HG02678 (cell line): ENCODE measurements around the gene PLCB1.
"Not testable (repeated sequence)": the region's sequence is repeated elsewhere in the genome, so short reads cannot be mapped to it uniquely, and the experiment has no call there.

Experiments used
- ATAC-seq: cut with Tn5 transposase; IDR thresholded peaks from one replicate; pipeline ENCODE4 v1.9.1; 2021; ENCODE audit warnings: mild to moderate bottlenecking, moderate library complexity; ENCODE audit not compliant: unreplicated experiment

Gene PLCB1

GRCh38 chr20:8798505-8798904 lies 666.4 kb downstream of the PLCB1 start:
- ATAC-seq: no peak

- no peak for ATAC-seq
Observed at GRCh38 chr20:8800089-8800488, 668.0 kb downstream of the PLCB1 start.

GRCh38 chr20:8801686-8802085 lies 669.6 kb downstream of the PLCB1 start:
- ATAC-seq: no peak

- ATAC-seq: no peak
Observed at GRCh38 chr20:8803065-8803464, 671.0 kb downstream of the PLCB1 start.

GRCh38 chr20:8803941-8804340 lies 671.9 kb downstream of the PLCB1 start:
- no peak for ATAC-seq

GRCh38 chr20:8805737-8806442 lies 673.8 kb downstream of the PLCB1 start:
- ATAC-seq: no peak

- no peak for ATAC-seq
Observed at GRCh38 chr20:8807480-8808201, 675.6 kb downstream of the PLCB1 start.

GRCh38 chr20:8808202-8808535 lies 676.1 kb downstream of the PLCB1 start:
- ATAC-seq: no peak

- no peak for ATAC-seq
Observed at GRCh38 chr20:8809107-8809953, 677.3 kb downstream of the PLCB1 start.

GRCh38 chr20:8811801-8812594 lies 679.9 kb downstream of the PLCB1 start:
- no peak for ATAC-seq

- ATAC-seq: no peak
Observed at GRCh38 chr20:8812817-8813216, 680.8 kb downstream of the PLCB1 start.

GRCh38 chr20:8815208-8815607 lies 683.1 kb downstream of the PLCB1 start:
- no peak for ATAC-seq

GRCh38 chr20:8829256-8829655 lies 697.2 kb downstream of the PLCB1 start:
- no peak for ATAC-seq

- ATAC-seq: not testable (repeated sequence)
Observed at GRCh38 chr20:8834294-8834693, 702.2 kb downstream of the PLCB1 start.

- ATAC-seq: no peak
Observed at GRCh38 chr20:8834851-8835250, 702.8 kb downstream of the PLCB1 start.

GRCh38 chr20:8837396-8837795 lies 705.3 kb downstream of the PLCB1 start:
- no peak for ATAC-seq

- ATAC-seq: no peak
Observed at GRCh38 chr20:8842525-8842924, 710.5 kb downstream of the PLCB1 start.

GRCh38 chr20:8844179-8844578 lies 712.1 kb downstream of the PLCB1 start:
- ATAC-seq: no peak

- no peak for ATAC-seq
Observed at GRCh38 chr20:8849990-8850389, 717.9 kb downstream of the PLCB1 start.

- ATAC-seq: no peak
Observed at GRCh38 chr20:8851446-8851845, 719.4 kb downstream of the PLCB1 start.

GRCh38 chr20:8851919-8852318 lies 719.9 kb downstream of the PLCB1 start:
- ATAC-seq: not testable (repeated sequence)
